ENCODE results near the gene MSRB2. TPM values are rescaled to one million over a fixed set of nuclear protein-coding genes. Genes with fewer than 3 reads are reported as not detected.

MSRB2 gene
- polyA plus RNA-seq, 2 of the 4 experiments (the other 2 are of a cell fraction): 19.0 to 32.0 TPM

- TF ChIP-seq ESRRA (IDR thresholded peaks at IDR 0.05; ENCODE audit: borderline replicate concordance, low read length) (no peak), ZC3H11A (IDR thresholded peaks at IDR 0.05) (no peak), CBX8 (IDR thresholded peaks at IDR 0.05) (no peak)
Observed at GRCh38 chr10:23081891-23082290, 13.5 kb upstream of the MSRB2 start (continued).

GRCh38 chr10:23088609-23089008 lies 6.8 kb upstream of the MSRB2 start:
- FAIRE-seq: no peak
- H3K4me2 ChIP-seq: no peak overlapping the region
- H3K4me3 ChIP-seq: no peak overlapping the region
- H3K27ac ChIP-seq: no peak overlapping the region
- CTCF ChIA-PET: no interaction called here
- POLR2A ChIA-PET: no interaction called here
- TF ChIP-seq KDM5A (IDR thresholded peaks at IDR 0.05): no peak
- TF ChIP-seq TFCP2L1 (CRISPR knock-in tag; IDR thresholded peaks at IDR 0.05): no peak
- TF ChIP-seq FOSL2 (IDR thresholded peaks at IDR 0.05): no peak
- TF ChIP-seq FOSL2 (CRISPR knock-in tag; IDR thresholded peaks at IDR 0.05): no peak
- TF ChIP-seq HDAC2 (IDR thresholded peaks at IDR 0.05): no peak
- no peak for TF ChIP-seq POLR2A (IDR thresholded peaks at IDR 0.05; ENCODE audit: low read length)
- no peak for TF ChIP-seq CEBPB (IDR thresholded peaks at IDR 0.05)
- TF ChIP-seq CBX2 (IDR thresholded peaks at IDR 0.05; ENCODE audit: borderline replicate concordance, low read depth): no peak
- TF ChIP-seq MAZ (IDR thresholded peaks at IDR 0.05; ENCODE audit: borderline replicate concordance, low read depth, low read length): no peak
- no peak for TF ChIP-seq FOSB (CRISPR knock-in tag; IDR thresholded peaks at IDR 0.05)
- TF ChIP-seq MAFK (IDR thresholded peaks at IDR 0.05; ENCODE audit: partially characterized antibody): no peak
- TF ChIP-seq EHF (CRISPR knock-in tag; IDR thresholded peaks at IDR 0.05): no peak
- TF ChIP-seq ZNF302 (CRISPR knock-in tag; IDR thresholded peaks at IDR 0.05): no peak
- TF ChIP-seq RNF2 (IDR thresholded peaks at IDR 0.05; ENCODE audit: borderline replicate concordance, low read depth): no peak
- no peak for TF ChIP-seq HEYL (CRISPR knock-in tag; IDR thresholded peaks at IDR 0.05)
- TF ChIP-seq PBX3 (IDR thresholded peaks at IDR 0.05): no peak
- H3K9me3 ChIP-seq: 0 out of 3 replicates have a peak, but pooled peaks cover 3% of the 10 kb centered on the region
- H3K4me1 ChIP-seq: no peaks in the 10 kb centered on the region
- DNase-seq (ENCODE audit: low read depth in 1 of 2, low spot score in 1 of 2): no peak
- ATAC-seq: no peak

DNA sequence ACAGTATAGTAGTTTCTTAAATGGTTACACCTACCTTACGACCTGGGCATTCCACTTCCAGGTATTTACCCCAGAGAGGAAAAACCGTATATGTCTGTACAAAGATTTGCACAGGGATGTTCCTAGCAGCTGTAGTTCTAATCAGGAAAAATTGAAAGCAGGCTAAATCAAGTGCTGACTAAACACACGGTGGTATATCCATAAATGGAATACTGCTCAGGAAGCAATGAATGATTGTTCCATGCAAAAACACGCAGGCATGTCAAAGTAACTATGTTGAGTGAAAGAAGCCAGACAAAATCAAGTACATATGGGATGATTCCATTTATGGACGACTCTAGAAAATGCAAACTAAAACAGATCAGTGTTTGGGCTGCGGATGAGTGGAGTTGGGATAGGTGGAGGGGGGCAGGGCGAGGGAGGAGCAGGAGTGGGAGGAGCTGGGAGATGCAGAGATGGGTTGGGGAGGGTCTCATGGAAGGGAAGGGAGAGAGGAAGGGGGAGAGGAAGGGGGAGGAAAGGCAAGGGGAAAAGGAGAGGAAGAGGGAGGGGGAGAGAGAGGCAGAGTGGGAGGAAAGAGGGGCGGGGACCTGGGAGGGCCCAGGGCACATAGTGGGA lies 484 bp upstream of the MSRB2 start:
- Histone ChIP-seq H3K4me3 (peak overlapping the region; percentile 87), H3K9me3 (0 out of 3 replicates have a peak, but pooled peaks cover 3% of the 10 kb centered on the region), H3K4me1 (peaks cover 15% of the 10 kb centered on the region), H3K4me2 (peak overlapping the region; percentile 95), H3K27ac (peak overlapping the region; percentile 7 to 98; a peak in 4 of 6 replicates)
- 25% methylated on average over 7 of the region's 8 CpGs for WGBS (ENCODE audit: missing lambda C conversion rate)
- TF ChIP-seq, protein P1, sequence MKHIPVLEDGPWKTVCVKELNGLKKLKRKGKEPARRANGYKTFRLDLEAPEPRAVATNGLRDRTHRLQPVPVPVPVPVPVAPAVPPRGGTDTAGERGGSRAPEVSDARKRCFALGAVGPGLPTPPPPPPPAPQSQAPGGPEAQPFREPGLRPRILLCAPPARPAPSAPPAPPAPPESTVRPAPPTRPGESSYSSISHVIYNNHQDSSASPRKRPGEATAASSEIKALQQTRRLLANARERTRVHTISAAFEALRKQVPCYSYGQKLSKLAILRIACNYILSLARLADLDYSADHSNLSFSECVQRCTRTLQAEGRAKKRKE (CRISPR knock-in tag; IDR thresholded peaks at IDR 0.05; ENCODE audit: low read depth): no peak
- TF ChIP-seq CBX8 (IDR thresholded peaks at IDR 0.05) (no peak), SMC3 (IDR thresholded peaks at IDR 0.05) (no peak), PBX3 (IDR thresholded peaks at IDR 0.05) (no peak), ZSCAN20 (CRISPR knock-in tag; IDR thresholded peaks at IDR 0.05) (no peak), MYC (IDR thresholded peaks at IDR 0.05; ENCODE audit: borderline replicate concordance, low read length) (no peak), MAZ (IDR thresholded peaks at IDR 0.05; ENCODE audit: borderline replicate concordance, low read depth, low read length) (no peak), CTCF (IDR thresholded peaks at IDR 0.05) (no peak), FOXS1 (CRISPR knock-in tag; IDR thresholded peaks at IDR 0.05) (no peak), HDAC2 (IDR thresholded peaks at IDR 0.05) (no peak), GATA3 (IDR thresholded peaks at IDR 0.05; ENCODE audit: borderline replicate concordance) (no peak), ZNF302 (CRISPR knock-in tag; IDR thresholded peaks at IDR 0.05) (no peak), POLR2A (IDR thresholded peaks at IDR 0.05; ENCODE audit: low read length) (no peak), BCL3 (IDR thresholded peaks at IDR 0.05) (no peak)
- ChIA-PET CTCF (no interaction called here), POLR2A (no interaction called here)
- FAIRE-seq (peak; percentile 51), ATAC-seq (peak; percentile 46 to 64; a peak in 5 of 6 replicates), DNase-seq (ENCODE audit: low read depth in 1 of 2, low spot score in 1 of 2) (no peak)

All from A549 (cell line).